Hematopoietic multipotent progenitor cell treated with erythropoietin and hydrocortisone succinate and interleukin-3 and kit ligand, for 6 days (in vitro differentiated cells): ENCODE data around the gene CHRNB2.
"Not testable (repeated sequence)": the region's sequence is repeated elsewhere in the genome, so short reads cannot be mapped to it uniquely, and the experiment has no call there.

ENCODE experiments used
- DNase-seq: peaks from one replicate; pipeline ENCODE4 v3.0.0-alpha.2; 2015

CHRNB2 gene

GRCh38 chr1:154567386-154568156 is at the start of gene CHRNB2:
Gene CHRNB2 (plus strand): TSS chr1:154567778. CDS start chr1:154568045, 267 bp downstream.
- DNase-seq: peak; percentile 71

GRCh38 chr1:154519591-154519991 is 48.0 kb upstream of the CHRNB2 start:
- DNase-seq: peak; percentile 72

GRCh38 chr1:154520333-154520732 is 47.2 kb upstream of the CHRNB2 start:
- DNase-seq: peak; percentile 63

GRCh38 chr1:154521695-154522094 is 45.9 kb upstream of the CHRNB2 start:
- DNase-seq: no peak

GRCh38 chr1:154524881-154525280 is 42.7 kb upstream of the CHRNB2 start:
- no peak for DNase-seq

GRCh38 chr1:154527192-154527591 is 40.4 kb upstream of the CHRNB2 start:
- DNase-seq: no peak

- DNase-seq: no peak
Observed at GRCh38 chr1:154529308-154529707, 38.3 kb upstream of the CHRNB2 start.

GRCh38 chr1:154531950-154532349 is 35.6 kb upstream of the CHRNB2 start:
- DNase-seq: not testable (repeated sequence)

- DNase-seq: no peak
Observed at GRCh38 chr1:154533952-154534844, 33.4 kb upstream of the CHRNB2 start.

GRCh38 chr1:154536570-154536969 is 31.0 kb upstream of the CHRNB2 start:
- DNase-seq: no peak

- no peak for DNase-seq
Observed at GRCh38 chr1:154539486-154540483, 27.8 kb upstream of the CHRNB2 start.

GRCh38 chr1:154541231-154541630 is 26.3 kb upstream of the CHRNB2 start:
- no peak for DNase-seq

- DNase-seq: peak; percentile 85
Observed at GRCh38 chr1:154546264-154547063, 21.1 kb upstream of the CHRNB2 start.

GRCh38 chr1:154547105-154547732 is 20.4 kb upstream of the CHRNB2 start:
- no peak for DNase-seq

GRCh38 chr1:154548028-154548427 is 19.6 kb upstream of the CHRNB2 start:
- DNase-seq: peak; percentile 72

- DNase-seq: no peak
Observed at GRCh38 chr1:154549202-154549770, 18.3 kb upstream of the CHRNB2 start.

- DNase-seq: no peak
Observed at GRCh38 chr1:154550070-154550469, 17.5 kb upstream of the CHRNB2 start.

- no peak for DNase-seq
Observed at GRCh38 chr1:154550657-154551056, 16.9 kb upstream of the CHRNB2 start.

- DNase-seq: no peak
Observed at GRCh38 chr1:154551474-154551873, 16.1 kb upstream of the CHRNB2 start.

GRCh38 chr1:154552036-154552435 is 15.5 kb upstream of the CHRNB2 start:
- DNase-seq: no peak
